Lower leg skin (tissue), 3 donors: ENCODE data around the gene PRDX5.

Source experiments
- POLR2A ChIP-seq, 2 donors: fragments of 450-650 bp; IDR thresholded peaks; one replicate each; pipeline ENCODE4 v1.6.1; 2016 to 2017; ENCODE audit warnings: antibody characterized with exemption in 2 of 2, mild to moderate bottlenecking in 1 of 2, moderate library complexity in 1 of 2
- TF ChIP-seq, protein P1 (sequence below), 3 donors: fragments of 450-650 bp; IDR thresholded peaks; one replicate each; pipeline ENCODE4 v1.5.1; 2016; ENCODE audit warnings: antibody characterized with exemption in 3 of 3, mild to moderate bottlenecking in 3 of 3, moderate library complexity in 2 of 3

DNA sequence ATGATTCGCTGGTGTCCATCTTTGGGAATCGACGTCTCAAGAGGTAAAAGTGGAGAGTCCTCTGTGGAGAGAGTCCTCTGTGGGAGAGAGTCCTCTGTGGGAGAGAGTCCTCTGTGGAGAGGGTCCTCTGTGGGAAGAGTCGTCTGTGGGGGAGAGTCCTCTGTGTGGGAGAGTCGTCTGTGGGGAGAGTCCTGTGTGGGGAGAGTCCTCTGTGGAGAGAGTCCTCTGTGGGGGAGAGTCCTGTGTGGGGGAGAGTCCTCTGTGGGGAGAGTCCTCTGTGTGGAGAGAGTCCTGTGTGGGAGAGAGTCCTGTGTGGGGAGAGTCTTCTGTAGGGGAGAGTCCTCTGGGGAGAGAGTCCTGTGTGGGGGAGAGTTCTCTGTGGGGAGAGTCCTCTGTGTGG is 3.1 kb downstream of the PRDX5 start:
- TF ChIP-seq, protein P1, sequence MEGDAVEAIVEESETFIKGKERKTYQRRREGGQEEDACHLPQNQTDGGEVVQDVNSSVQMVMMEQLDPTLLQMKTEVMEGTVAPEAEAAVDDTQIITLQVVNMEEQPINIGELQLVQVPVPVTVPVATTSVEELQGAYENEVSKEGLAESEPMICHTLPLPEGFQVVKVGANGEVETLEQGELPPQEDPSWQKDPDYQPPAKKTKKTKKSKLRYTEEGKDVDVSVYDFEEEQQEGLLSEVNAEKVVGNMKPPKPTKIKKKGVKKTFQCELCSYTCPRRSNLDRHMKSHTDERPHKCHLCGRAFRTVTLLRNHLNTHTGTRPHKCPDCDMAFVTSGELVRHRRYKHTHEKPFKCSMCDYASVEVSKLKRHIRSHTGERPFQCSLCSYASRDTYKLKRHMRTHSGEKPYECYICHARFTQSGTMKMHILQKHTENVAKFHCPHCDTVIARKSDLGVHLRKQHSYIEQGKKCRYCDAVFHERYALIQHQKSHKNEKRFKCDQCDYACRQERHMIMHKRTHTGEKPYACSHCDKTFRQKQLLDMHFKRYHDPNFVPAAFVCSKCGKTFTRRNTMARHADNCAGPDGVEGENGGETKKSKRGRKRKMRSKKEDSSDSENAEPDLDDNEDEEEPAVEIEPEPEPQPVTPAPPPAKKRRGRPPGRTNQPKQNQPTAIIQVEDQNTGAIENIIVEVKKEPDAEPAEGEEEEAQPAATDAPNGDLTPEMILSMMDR (IDR thresholded peaks at IDR 0.05), result no peak
- TF ChIP-seq POLR2A (IDR thresholded peaks at IDR 0.05), result no peak
